Measurements from ENCODE around the gene AK4. TPM values are rescaled to one million over a fixed set of nuclear protein-coding genes. Genes with fewer than 3 reads are reported as not detected.

Gene AK4
- total and polyA plus RNA-seq, 2 of the 8 experiments (the other 6 are each of a cell fraction or from before 2014, with no cell fraction given), result 64.5 to 175 TPM

- CTCF ChIA-PET (ENCODE audit: partially characterized antibody), result interaction anchor here (0.6 to 2.9 kb wide), 12 partner anchors 8 to 1274 kb away, joined by 3 to 11 read pairs (median 4); no protein-coding TSS in a partner anchor
These were observed 81.2 kb downstream of the AK4 start for GRCh38 chr1:65229201-65229600.

More at GRCh38 chr1:65229201-65229600, 81.2 kb downstream of the AK4 start:
- Histone ChIP-seq H2BK20ac (ENCODE audit: low read length) (no peak overlapping the region), H3K79me2 (ENCODE audit: control insufficient read depth in 1 of 2, insufficient read depth in 2 of 2, low read length in 2 of 2) (no peaks in the 10 kb centered on the region), H3K27me3 (replicated peaks in 1 of 4; ENCODE audit: control insufficient read depth in 3 of 4, extremely low read depth in 1 of 4, insufficient read depth in 3 of 4, low read length in 3 of 4) (peaks cover 0 to 2% (median 0%) of the 10 kb centered on the region in 4 experiments; a peak in 1 of 7 replicates), H3K23ac (ENCODE audit: insufficient read length) (no peak overlapping the region), H3K4me1 (replicated peaks in 1 of 4; ENCODE audit: control insufficient read depth in 3 of 4, insufficient read depth in 4 of 4, low read length in 3 of 4) (no peaks in the 10 kb centered on the region), H3K79me1 (ENCODE audit: low read depth, low read length) (peaks cover 2% of the 10 kb centered on the region; the same call in 1 of the 2 replicates), H3K9ac (replicated peaks in 1 of 4; ENCODE audit: extremely low read depth in 1 of 4, low read depth in 3 of 4, low read length in 3 of 4) (no peak overlapping the region), H3K18ac (ENCODE audit: extremely low read depth, low read length) (no peak overlapping the region), H2AK5ac (ENCODE audit: low read depth, low read length) (no peak overlapping the region), H2BK12ac (ENCODE audit: low read depth, low read length) (no peak overlapping the region), H3K9me3 (ENCODE audit: insufficient read depth in 2 of 2, low read depth in 1 of 2, low read length in 1 of 2) (no peaks in the 10 kb centered on the region), H4K8ac (ENCODE audit: extremely low read depth, insufficient read depth, low read length) (no peak overlapping the region), H3K27ac (ENCODE audit: low read depth, low read length) (no peak overlapping the region), H3K56ac (replicated peaks; ENCODE audit: insufficient read length, low read depth, low read length) (no peak overlapping the region), H2AFZ (ENCODE audit: low read length) (no peak overlapping the region), H3K23me2 (ENCODE audit: low read depth, low read length) (no peaks in the 10 kb centered on the region), H3K4ac (replicated peaks; ENCODE audit: insufficient read length, low read depth, low read length) (no peak overlapping the region), H4K5ac (ENCODE audit: insufficient read length, low read depth, low read length) (no peak overlapping the region), H3K36me3 (ENCODE audit: control insufficient read depth in 2 of 4, insufficient read depth in 4 of 4, low read length in 3 of 4) (peaks cover 0 to 4% (median 2%) of the 10 kb centered on the region in 4 experiments; a peak in 1 of 8 replicates), H2BK120ac (replicated peaks; ENCODE audit: low read depth, low read length) (no peak overlapping the region), H3K4me3 (ENCODE audit: extremely low read depth in 1 of 4, insufficient read depth in 2 of 4, low read depth in 3 of 4, low read length in 4 of 4) (no peak overlapping the region), H4K20me1 (replicated peaks in 1 of 2; ENCODE audit: control insufficient read depth in 1 of 2, insufficient read depth in 2 of 2, low read length in 2 of 2) (no peaks in the 10 kb centered on the region), H2BK5ac (ENCODE audit: low read depth, low read length) (no peak overlapping the region), H2BK15ac (ENCODE audit: low read length) (no peak overlapping the region), H3K4me2 (ENCODE audit: insufficient read depth in 1 of 2, low read depth in 2 of 2, low read length in 2 of 2) (no peak overlapping the region), H4K91ac (replicated peaks; ENCODE audit: insufficient read length, low read length) (no peak overlapping the region), H3K14ac (ENCODE audit: insufficient read length) (no peak overlapping the region)
- DNase-seq (ENCODE audit: low read depth in 1 of 2, low spot score in 2 of 2), result no peak
- TF ChIP-seq TBP (IDR thresholded peaks at IDR 0.05; ENCODE audit: low read depth, low read length) (no peak), HDAC2 (IDR thresholded peaks at IDR 0.05; ENCODE audit: borderline replicate concordance in 1 of 2, low read depth in 2 of 2, low read length in 2 of 2) (no peak), RNF2 (IDR thresholded peaks at IDR 0.05; ENCODE audit: borderline replicate concordance, low read depth, low read length, missing control alignments, poor library complexity, severe bottlenecking) (no peak), BACH1 (IDR thresholded peaks at IDR 0.05; ENCODE audit: low read length) (no peak), TAF7 (optimal IDR thresholded peaks at IDR 0.05; ENCODE audit: borderline replicate concordance, low read depth, low read length) (no peak), RFX5 (IDR thresholded peaks at IDR 0.05; ENCODE audit: borderline replicate concordance, low read depth, low read length) (no peak), SP4 (IDR thresholded peaks at IDR 0.05; ENCODE audit: low read length) (no peak), JUND (IDR thresholded peaks at IDR 0.05; ENCODE audit: low read length) (no peak), CBX8 (IDR thresholded peaks at IDR 0.05; ENCODE audit: borderline replicate concordance, low read depth, low read length) (no peak), KDM5A (IDR thresholded peaks at IDR 0.05; ENCODE audit: low read length) (no peak)
- WGBS, 2 experiments (ENCODE audit: extremely low coverage in 1 of 2, insufficient coverage in 1 of 2, insufficient read length in 1 of 2, insufficient replicate concordance in 2 of 2, low coverage in 1 of 2, low lambda C conversion rate in 2 of 2, missing lambda C conversion rate in 1 of 2), result 94% methylated on average over 5 of the region's 5 CpGs; no CpG with 5 or more reads in 1 of the 2 experiments
- no peak for FAIRE-seq
- POLR2A ChIA-PET (ENCODE audit: partially characterized antibody), result interaction anchor here (1.2 kb wide), 1 partner anchor 23 kb away, joined by 3 read pairs; no protein-coding TSS in a partner anchor

All from H1 (cell line).